KG1 (cell line): ENCODE results near the gene SP6.
A peak's percentile ranks its signal among the peaks of the same experiment; 100 is the strongest.

ENCODE experiments used
- DNase-seq: peaks from one replicate; lab custom pipeline; 2025; lab: John Stamatoyannopoulos, UW

SP6 gene

GRCh38 chr17:47831003-47831933 is 19.7 kb downstream of the SP6 start, which contains the start of the genes LRRC46 and MRPL10:
Gene LRRC46 (plus strand): TSS chr17:47831670. CDS start chr17:47831990, 320 bp downstream.
Gene MRPL10 (minus strand): TSS chr17:47831541. CDS start chr17:47831511, 30 bp downstream.
- peak; percentile 85 for DNase-seq

- DNase-seq, result no peak
Measured at GRCh38 chr17:47830396-47831002, 20.5 kb downstream of the SP6 start.

- DNase-seq, result no peak
Measured at GRCh38 chr17:47829870-47830269, 21.1 kb downstream of the SP6 start.

GRCh38 chr17:47823519-47823918 is 27.4 kb downstream of the SP6 start:
- no peak for DNase-seq

- DNase-seq, result no peak
Measured at GRCh38 chr17:47822785-47823184, 28.2 kb downstream of the SP6 start.

GRCh38 chr17:47821424-47822391 is 29.3 kb downstream of the SP6 start, which contains the start of gene OSBPL7:
Gene OSBPL7 (minus strand): TSS chr17:47821794. CDS start chr17:47820278, 1,516 bp downstream.
- peak; percentile 41 for DNase-seq

GRCh38 chr17:47821031-47821423 is 29.9 kb downstream of the SP6 start:
- DNase-seq, result no peak

- DNase-seq, result no peak
Measured at GRCh38 chr17:47820033-47820789, 30.8 kb downstream of the SP6 start.

GRCh38 chr17:47819475-47819874 is 31.5 kb downstream of the SP6 start:
- DNase-seq, result no peak

GRCh38 chr17:47818002-47818695 is 32.8 kb downstream of the SP6 start:
- DNase-seq, result no peak

GRCh38 chr17:47816947-47817346 is 34.0 kb downstream of the SP6 start:
- DNase-seq, result no peak

GRCh38 chr17:47816111-47816735 is 34.7 kb downstream of the SP6 start:
- DNase-seq, result no peak

GRCh38 chr17:47815106-47815918 is 35.7 kb downstream of the SP6 start:
- DNase-seq, result no peak

GRCh38 chr17:47813512-47814031 is 37.4 kb downstream of the SP6 start:
- no peak for DNase-seq

- no peak for DNase-seq
Measured at GRCh38 chr17:47813077-47813476, 37.9 kb downstream of the SP6 start.

- DNase-seq, result no peak
Measured at GRCh38 chr17:47812146-47812920, 38.6 kb downstream of the SP6 start.

- no peak for DNase-seq
Measured at GRCh38 chr17:47811709-47812108, 39.3 kb downstream of the SP6 start.
